NB4 (cell line): Measurements from ENCODE around the gene ARHGAP26.

Experiments used
- CTCF ChIP-seq: IDR thresholded peaks from one replicate; pipeline ENCODE4 v1.5.1; 2012; ENCODE audit warnings: low read depth, low read length
- MAX ChIP-seq: IDR thresholded peaks from 2 replicates; pipeline ENCODE4 v1.6.1; 2011; ENCODE audit warnings: low read depth, low read length
- MYC ChIP-seq: IDR thresholded peaks from 2 replicates; pipeline ENCODE4 v1.6.1; 2011; ENCODE audit warnings: low read depth, low read length
- POLR2A ChIP-seq: IDR thresholded peaks from 2 replicates; pipeline ENCODE4 v1.6.1; 2011; ENCODE audit warnings: mild to moderate bottlenecking; ENCODE audit not compliant: insufficient read length; ENCODE audit errors: extremely low read depth

GRCh38 chr5:143129910-143130612, 359.9 kb downstream of the ARHGAP26 start:
- TF ChIP-seq POLR2A (no peak), CTCF (no peak), MAX (no peak), MYC (no peak)
